ENCODE results near the gene PTPN23.

Gene PTPN23

DNA sequence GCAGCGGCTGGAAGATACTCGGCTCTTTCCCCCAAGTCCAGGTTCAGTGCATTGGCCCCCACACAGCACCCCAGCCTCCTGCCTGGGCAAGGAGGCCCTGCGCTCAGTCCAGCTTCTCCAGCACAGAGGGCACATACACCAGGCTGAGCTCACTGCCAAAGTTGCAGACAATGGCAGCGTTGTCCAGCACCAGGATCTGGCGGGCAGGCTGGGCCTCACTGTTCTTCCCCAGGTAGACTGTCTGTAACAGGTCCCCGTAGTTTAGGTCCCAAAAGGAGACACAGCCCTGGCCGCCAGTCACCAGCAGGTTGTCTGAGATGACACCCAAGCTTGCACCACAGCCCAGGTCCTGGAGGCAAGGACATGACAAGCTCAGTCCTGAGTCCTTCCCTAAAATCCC lies 32.9 kb downstream of the PTPN23 start:
- TF ChIP-seq, protein P1, sequence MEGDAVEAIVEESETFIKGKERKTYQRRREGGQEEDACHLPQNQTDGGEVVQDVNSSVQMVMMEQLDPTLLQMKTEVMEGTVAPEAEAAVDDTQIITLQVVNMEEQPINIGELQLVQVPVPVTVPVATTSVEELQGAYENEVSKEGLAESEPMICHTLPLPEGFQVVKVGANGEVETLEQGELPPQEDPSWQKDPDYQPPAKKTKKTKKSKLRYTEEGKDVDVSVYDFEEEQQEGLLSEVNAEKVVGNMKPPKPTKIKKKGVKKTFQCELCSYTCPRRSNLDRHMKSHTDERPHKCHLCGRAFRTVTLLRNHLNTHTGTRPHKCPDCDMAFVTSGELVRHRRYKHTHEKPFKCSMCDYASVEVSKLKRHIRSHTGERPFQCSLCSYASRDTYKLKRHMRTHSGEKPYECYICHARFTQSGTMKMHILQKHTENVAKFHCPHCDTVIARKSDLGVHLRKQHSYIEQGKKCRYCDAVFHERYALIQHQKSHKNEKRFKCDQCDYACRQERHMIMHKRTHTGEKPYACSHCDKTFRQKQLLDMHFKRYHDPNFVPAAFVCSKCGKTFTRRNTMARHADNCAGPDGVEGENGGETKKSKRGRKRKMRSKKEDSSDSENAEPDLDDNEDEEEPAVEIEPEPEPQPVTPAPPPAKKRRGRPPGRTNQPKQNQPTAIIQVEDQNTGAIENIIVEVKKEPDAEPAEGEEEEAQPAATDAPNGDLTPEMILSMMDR (IDR thresholded peaks at IDR 0.05), result no peak

DNA sequence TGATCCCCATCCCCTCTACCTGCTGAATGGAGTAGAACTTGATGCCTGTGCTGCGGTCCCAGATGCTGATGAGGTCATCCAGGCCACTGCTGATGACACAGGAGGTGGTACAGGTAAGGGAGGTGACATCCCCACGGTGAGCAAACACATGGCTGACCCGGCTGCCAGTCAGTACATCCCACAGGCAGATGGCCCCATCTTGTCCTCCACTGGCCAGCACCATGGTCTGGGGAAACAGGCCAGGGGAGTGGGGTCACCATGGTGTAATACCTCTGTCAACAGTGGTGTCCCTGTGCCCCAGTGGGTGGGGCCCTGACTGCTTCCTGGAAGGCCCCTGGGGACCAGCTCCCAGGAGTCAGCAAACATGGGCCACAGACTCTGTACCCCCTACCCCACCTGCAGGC lies 33.3 kb downstream of the PTPN23 start:
- TF ChIP-seq, protein P1 (IDR thresholded peaks at IDR 0.05), result no peak

DNA sequence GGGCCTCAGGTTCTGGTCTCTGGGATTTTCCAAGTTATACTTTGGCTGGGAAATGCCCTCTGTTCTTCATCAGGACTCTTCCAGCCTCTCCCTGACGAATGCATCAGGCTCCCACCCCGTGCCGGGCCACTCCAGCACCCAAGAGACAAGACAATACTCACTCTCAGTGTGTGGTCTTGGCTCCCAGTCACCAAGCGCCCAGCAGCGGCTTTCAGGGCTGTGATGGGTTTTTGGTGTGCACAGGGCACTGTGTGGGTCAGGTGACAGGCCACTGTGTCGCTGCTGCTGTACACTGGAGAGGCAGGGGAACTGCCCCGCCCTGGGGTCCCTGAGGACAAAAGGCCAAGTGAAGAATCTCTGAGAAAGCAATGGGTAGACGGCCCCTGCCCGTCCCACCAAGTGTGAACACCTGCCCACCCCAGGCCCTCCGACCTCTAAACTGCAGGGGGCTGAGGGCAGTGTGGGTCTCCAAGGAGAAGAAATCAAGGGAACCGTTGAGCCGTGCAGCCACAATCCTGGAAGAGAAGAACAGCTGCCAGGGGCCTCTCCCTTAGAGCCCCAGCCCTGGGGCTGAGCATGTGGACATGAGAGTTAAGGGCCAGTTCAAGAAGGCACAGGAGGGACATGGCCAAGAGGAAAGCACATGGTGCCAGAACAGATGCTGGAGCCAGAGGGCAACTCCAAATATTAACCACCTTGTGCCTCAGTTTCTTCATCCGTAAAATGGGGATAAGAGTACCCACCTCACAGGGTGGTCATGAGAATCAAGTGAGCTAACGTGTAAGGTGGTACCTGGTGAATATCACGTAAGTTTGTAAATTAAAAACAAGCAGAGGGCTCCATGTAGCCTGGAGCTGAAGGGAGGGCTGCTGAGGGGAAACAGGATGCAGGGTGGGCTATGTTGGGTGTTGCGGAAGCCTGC lies 34.1 kb downstream of the PTPN23 start:
- TF ChIP-seq, protein P1 (IDR thresholded peaks at IDR 0.05), result no peak

DNA sequence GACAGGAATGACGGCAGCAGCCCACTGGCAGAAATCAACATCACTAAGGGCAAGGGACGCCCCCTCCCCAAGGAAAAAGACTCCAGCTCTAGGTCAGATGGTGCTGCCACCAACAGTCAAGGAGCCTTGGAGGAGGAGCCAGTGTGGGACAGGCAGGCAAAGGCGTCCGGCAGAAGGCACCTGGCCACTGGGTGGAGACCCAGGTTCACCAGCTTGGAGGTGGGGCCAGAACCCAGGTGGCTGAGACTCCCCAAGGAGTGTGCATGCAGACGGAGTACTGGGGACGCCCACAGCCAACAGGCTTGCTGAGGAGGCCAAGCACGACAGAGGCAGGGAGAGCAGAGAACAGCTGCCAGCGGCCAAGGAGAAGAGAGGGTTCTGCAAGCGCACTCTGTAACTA lies 35.2 kb downstream of the PTPN23 start:
- TF ChIP-seq, protein P1 (IDR thresholded peaks at IDR 0.05), result no peak

DNA sequence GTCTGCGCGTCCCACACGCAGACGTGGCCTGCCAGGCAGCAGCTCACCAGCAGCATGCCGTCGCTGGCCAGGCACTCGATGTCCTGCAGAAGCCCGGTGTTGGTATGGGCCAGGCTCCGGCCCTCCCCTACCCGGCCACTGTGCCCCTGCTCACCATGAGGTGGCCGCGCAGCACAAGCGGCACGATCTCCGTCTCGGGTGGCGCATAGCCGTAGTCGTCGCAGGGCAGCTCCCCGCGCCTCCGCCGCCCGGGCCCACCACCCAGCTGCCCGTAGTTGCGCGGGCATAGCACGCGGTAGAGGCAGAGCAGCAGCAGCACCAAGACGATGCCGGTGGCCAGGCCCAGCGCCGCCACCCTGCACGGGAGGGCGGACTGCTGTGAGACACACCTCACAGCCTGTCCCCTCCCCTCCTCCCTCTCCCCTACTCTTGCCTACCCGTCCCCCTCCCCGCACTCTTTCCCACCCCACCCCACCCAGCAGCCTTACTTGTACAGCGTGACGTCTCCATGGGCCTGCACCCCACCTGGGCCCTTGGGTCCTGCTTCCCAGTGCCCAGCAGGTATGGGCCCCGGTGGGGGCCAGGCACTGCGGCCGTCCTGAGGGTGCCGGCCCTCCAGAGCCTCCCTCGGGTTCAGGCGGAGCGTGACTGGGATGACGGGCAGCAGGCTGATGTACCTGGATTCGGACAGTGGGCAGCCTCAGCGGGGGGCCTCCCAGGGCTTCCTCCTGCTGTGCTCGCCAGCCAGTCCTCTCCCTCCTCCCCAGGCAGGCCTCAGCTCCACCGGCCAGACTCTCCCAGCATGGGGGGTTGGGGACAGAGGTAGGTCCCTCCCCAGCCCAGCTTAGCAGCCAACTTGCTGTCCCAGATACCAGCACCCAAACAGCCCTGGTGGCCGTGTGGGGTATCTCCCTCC lies 37.6 kb downstream of the PTPN23 start:
- TF ChIP-seq, protein P1 (IDR thresholded peaks at IDR 0.05), result no peak

DNA sequence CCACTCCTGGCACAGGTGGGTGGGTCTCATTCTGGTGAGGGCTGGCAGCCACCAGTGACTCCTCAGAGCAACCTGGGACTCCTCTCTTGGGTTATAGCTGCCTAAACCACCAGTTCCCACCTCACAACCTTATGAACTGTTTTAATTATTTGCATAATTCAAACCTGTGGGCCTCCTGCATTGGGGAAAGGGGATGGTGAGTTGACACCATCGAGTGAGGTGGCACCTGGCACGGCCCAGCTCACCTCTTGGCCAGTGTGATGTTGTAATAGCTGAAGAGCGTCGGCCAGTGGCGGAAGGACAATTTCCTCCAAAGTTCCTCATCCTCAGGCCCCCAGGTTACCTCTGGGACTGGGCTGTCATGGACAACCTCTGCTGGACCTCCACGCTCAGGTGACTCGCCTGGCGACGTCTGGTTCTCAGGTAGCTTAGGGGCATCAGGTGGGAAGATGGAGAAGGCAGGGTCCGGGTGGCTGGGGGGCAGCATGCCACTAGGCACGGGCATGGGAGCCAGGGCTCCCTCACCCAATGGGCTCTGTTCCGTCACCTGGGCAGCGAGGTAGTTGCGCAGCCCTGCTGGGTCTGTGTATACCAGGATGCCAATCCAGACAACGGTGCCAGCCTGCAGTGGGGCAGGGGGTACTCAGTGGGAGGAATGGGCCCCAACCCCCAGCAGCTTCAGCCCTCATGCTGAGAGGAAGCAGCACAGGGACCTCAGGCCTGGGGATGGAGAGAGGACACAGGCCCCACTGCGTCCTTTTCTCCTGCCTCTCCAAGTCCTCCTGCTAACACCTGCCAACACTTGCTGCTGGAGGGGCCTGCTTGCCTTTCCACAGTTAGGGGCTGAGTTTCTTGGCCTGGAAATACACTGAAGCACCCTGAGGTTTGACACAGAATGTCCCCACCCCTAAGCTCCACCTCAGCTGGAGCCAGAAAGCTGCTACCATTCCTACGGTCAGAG lies 38.5 kb downstream of the PTPN23 start:
- TF ChIP-seq, protein P1 (IDR thresholded peaks at IDR 0.05), result no peak

DNA sequence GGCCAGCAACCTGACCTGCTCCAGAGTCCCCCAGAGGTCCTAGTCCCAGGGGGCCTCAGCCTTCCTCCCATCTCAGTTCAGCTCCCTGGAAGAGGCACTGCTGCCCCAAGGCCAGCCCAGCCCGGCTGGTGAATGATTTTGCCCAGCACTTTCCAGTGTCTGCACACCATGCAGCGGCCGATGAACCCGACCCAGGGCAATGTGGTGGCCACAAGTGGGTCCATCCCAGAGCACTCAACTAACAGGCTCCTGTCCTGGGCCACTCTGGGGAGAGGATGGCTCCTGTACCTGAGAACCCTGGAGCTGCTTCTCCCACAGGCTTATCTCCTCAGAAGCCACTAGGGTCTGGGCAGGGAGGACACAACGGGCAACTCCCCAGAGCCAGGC lies 39.2 kb downstream of the PTPN23 start:
- TF ChIP-seq, protein P1 (IDR thresholded peaks at IDR 0.05), result no peak
